SK-N-SH treated with all-trans-retinoic acid at 6 μM for 48 hours (cell line): ENCODE measurements around the gene AMH.
"Not testable (repeated sequence)": the region's sequence is repeated elsewhere in the genome, so short reads cannot be mapped to it uniquely, and the experiment has no call there.

ENCODE experiments used
- ATAC-seq: fragments of 200-7000 bp; cut with Tn5 transposase; 3 replicates; pipeline ENCODE4 v1.9.1; 2020; ENCODE audit warnings: mild to moderate bottlenecking, moderate library complexity
- BACH2 ChIP-seq: fragments of 250-450 bp; sonication (Bioruptor Pico); IDR thresholded peaks from 2 replicates; pipeline ENCODE4 v1.9.0; 2021; ENCODE audit warnings: mild to moderate bottlenecking, borderline replicate concordance
- ESRRG ChIP-seq: fragments of 250-450 bp; sonication (Bioruptor Pico); IDR thresholded peaks from 2 replicates; pipeline ENCODE4 v1.6.1; 2021; ENCODE audit warnings: mild to moderate bottlenecking
- GLIS3 ChIP-seq: fragments of 250-450 bp; sonication (Bioruptor Pico); IDR thresholded peaks from 2 replicates; pipeline ENCODE4 v1.5.0; 2020; ENCODE audit warnings: mild to moderate bottlenecking, moderate library complexity
- ISL1 ChIP-seq: fragments of 250-450 bp; sonication (Bioruptor Pico); IDR thresholded peaks from 2 replicates; pipeline ENCODE4 v2.1.2; 2022; ENCODE audit warnings: mild to moderate bottlenecking, moderate library complexity
- PATZ1 ChIP-seq: fragments of 250-450 bp; sonication (Bioruptor Pico); IDR thresholded peaks from 2 replicates; pipeline ENCODE4 v1.8.0; 2020; ENCODE audit warnings: mild to moderate bottlenecking, moderate library complexity, borderline replicate concordance
- PPARA ChIP-seq: fragments of 250-450 bp; sonication (Bioruptor Pico); IDR thresholded peaks from 2 replicates; pipeline ENCODE4 v1.5.0; 2020; ENCODE audit warnings: mild to moderate bottlenecking, borderline replicate concordance
- RARB ChIP-seq: fragments of 250-450 bp; sonication (Bioruptor Pico); IDR thresholded peaks from 2 replicates; pipeline ENCODE4 v1.8.0; 2021; ENCODE audit warnings: mild to moderate bottlenecking, moderate library complexity
- SNAI2 ChIP-seq: fragments of 250-450 bp; sonication (Bioruptor Pico); IDR thresholded peaks from 2 replicates; pipeline ENCODE4 v1.5.0; 2020; ENCODE audit warnings: mild to moderate bottlenecking, moderate library complexity
- TCF4 ChIP-seq: fragments of 250-450 bp; sonication (Bioruptor Pico); IDR thresholded peaks from 2 replicates; pipeline ENCODE4 v1.8.0; 2021; ENCODE audit warnings: mild to moderate bottlenecking, moderate library complexity, borderline replicate concordance
- TOX ChIP-seq: fragments of 250-450 bp; sonication (Bioruptor Pico); IDR thresholded peaks from 2 replicates; pipeline ENCODE4 v1.8.0; 2021; ENCODE audit warnings: mild to moderate bottlenecking, moderate library complexity, borderline replicate concordance
- ZC3H10 ChIP-seq: fragments of 250-450 bp; sonication (Bioruptor Pico); IDR thresholded peaks from 2 replicates; pipeline ENCODE4 v1.5.1; 2021; ENCODE audit warnings: mild to moderate bottlenecking, moderate library complexity
- ZFP30 ChIP-seq: fragments of 450-650 bp; formaldehyde crosslinking; IDR thresholded peaks from 2 replicates; pipeline ENCODE4 v1.5.0; 2022; ENCODE audit warnings: mild to moderate bottlenecking, moderate library complexity
- ZNF565 ChIP-seq: fragments of 450-650 bp; formaldehyde crosslinking; conservative IDR thresholded peaks from 2 replicates; pipeline ENCODE4 v1.5.0; 2020; ENCODE audit warnings: low read depth, mild to moderate bottlenecking, moderate library complexity
- ZNF70 ChIP-seq: fragments of 450-650 bp; formaldehyde crosslinking; IDR thresholded peaks from 2 replicates; pipeline ENCODE4 v1.5.0; 2020; ENCODE audit warnings: mild to moderate bottlenecking, moderate library complexity
- ZNF8 ChIP-seq: fragments of 450-650 bp; formaldehyde crosslinking; IDR thresholded peaks from 2 replicates; pipeline ENCODE4 v1.5.0; 2020; ENCODE audit warnings: mild to moderate bottlenecking, moderate library complexity
- TF ChIP-seq, protein P1 (sequence below): fragments of 250-450 bp; sonication (Bioruptor Pico); IDR thresholded peaks from 2 replicates; pipeline ENCODE4 v1.5.1; 2020; ENCODE audit warnings: low read depth, mild to moderate bottlenecking, moderate library complexity
- TF ChIP-seq, protein P2 (sequence below): fragments of 250-450 bp; sonication (Bioruptor Pico); IDR thresholded peaks from 2 replicates; pipeline ENCODE4 v1.8.0; 2021; ENCODE audit warnings: low read depth, mild to moderate bottlenecking, moderate library complexity, borderline replicate concordance
- TF ChIP-seq, protein P3 (sequence below): fragments of 250-450 bp; sonication (Bioruptor Pico); IDR thresholded peaks from 2 replicates; pipeline ENCODE4 v1.5.1; 2021; ENCODE audit warnings: mild to moderate bottlenecking, moderate library complexity

Gene AMH

DNA sequence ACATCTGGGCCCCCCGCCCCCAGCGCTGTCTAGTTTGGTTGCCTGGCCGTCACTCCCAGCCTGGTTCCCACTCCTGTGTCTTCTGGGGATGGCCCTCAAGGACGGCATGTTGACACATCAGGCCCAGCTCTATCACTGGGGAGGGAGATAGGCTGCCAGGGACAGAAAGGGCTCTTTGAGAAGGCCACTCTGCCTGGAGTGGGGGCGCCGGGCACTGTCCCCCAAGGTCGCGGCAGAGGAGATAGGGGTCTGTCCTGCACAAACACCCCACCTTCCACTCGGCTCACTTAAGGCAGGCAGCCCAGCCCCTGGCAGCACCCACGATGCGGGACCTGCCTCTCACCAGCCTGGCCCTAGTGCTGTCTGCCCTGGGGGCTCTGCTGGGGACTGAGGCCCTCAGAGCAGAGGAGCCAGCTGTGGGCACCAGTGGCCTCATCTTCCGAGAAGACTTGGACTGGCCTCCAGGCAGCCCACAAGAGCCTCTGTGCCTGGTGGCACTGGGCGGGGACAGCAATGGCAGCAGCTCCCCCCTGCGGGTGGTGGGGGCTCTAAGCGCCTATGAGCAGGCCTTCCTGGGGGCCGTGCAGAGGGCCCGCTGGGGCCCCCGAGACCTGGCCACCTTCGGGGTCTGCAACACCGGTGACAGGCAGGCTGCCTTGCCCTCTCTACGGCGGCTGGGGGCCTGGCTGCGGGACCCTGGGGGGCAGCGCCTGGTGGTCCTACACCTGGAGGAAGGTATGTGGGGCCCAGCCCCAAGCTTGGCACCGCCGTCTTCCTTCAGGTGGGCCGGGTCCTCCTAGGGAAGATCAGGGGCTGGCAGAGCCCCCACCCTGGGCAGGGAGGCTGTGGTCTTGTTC, at the start of gene AMH:
AMH (plus strand) TSS at position 314 of the 857 bp plus-strand sequence; CDS start at position 324, 10 bp downstream.
- TF ChIP-seq TOX (CRISPR knock-in tag) (no peak), PATZ1 (CRISPR knock-in tag) (no peak), SNAI2 (CRISPR knock-in tag) (no peak), ZNF565 (no peak), ZFP30 (no peak), ESRRG (CRISPR knock-in tag) (no peak), PPARA (CRISPR knock-in tag) (no peak), ZC3H10 (CRISPR knock-in tag) (no peak), ISL1 (no peak), ZNF8 (CRISPR knock-in tag) (no peak), ZNF70 (CRISPR knock-in tag) (no peak), BACH2 (CRISPR knock-in tag) (no peak), RARB (CRISPR knock-in tag) (no peak), TCF4 (CRISPR knock-in tag) (no peak)
- TF ChIP-seq, protein P1, sequence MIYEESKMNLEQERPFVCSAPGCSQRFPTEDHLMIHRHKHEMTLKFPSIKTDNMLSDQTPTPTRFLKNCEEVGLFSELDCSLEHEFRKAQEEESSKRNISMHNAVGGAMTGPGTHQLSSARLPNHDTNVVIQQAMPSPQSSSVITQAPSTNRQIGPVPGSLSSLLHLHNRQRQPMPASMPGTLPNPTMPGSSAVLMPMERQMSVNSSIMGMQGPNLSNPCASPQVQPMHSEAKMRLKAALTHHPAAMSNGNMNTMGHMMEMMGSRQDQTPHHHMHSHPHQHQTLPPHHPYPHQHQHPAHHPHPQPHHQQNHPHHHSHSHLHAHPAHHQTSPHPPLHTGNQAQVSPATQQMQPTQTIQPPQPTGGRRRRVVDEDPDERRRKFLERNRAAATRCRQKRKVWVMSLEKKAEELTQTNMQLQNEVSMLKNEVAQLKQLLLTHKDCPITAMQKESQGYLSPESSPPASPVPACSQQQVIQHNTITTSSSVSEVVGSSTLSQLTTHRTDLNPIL (CRISPR knock-in tag): no peak
- TF ChIP-seq, protein P2, sequence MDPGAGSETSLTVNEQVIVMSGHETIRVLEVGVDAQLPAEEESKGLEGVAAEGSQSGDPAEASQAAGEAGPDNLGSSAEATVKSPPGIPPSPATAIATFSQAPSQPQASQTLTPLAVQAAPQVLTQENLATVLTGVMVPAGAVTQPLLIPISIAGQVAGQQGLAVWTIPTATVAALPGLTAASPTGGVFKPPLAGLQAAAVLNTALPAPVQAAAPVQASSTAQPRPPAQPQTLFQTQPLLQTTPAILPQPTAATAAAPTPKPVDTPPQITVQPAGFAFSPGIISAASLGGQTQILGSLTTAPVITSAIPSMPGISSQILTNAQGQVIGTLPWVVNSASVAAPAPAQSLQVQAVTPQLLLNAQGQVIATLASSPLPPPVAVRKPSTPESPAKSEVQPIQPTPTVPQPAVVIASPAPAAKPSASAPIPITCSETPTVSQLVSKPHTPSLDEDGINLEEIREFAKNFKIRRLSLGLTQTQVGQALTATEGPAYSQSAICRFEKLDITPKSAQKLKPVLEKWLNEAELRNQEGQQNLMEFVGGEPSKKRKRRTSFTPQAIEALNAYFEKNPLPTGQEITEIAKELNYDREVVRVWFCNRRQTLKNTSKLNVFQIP (CRISPR knock-in tag): no peak
- TF ChIP-seq, protein P3, sequence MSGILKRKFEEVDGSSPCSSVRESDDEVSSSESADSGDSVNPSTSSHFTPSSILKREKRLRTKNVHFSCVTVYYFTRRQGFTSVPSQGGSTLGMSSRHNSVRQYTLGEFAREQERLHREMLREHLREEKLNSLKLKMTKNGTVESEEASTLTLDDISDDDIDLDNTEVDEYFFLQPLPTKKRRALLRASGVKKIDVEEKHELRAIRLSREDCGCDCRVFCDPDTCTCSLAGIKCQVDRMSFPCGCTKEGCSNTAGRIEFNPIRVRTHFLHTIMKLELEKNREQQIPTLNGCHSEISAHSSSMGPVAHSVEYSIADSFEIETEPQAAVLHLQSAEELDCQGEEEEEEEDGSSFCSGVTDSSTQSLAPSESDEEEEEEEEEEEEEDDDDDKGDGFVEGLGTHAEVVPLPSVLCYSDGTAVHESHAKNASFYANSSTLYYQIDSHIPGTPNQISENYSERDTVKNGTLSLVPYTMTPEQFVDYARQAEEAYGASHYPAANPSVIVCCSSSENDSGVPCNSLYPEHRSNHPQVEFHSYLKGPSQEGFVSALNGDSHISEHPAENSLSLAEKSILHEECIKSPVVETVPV (CRISPR knock-in tag): no peak
- TF ChIP-seq, all 23 proteins: peak for 0
- no peak; the same call in 2 of the 3 replicates for ATAC-seq

- TF ChIP-seq GLIS3 (CRISPR knock-in tag) (no peak), ESRRG (CRISPR knock-in tag) (no peak), TOX (CRISPR knock-in tag) (no peak), ZNF565 (no peak), SNAI2 (CRISPR knock-in tag) (no peak), ZNF70 (CRISPR knock-in tag) (no peak), BACH2 (CRISPR knock-in tag) (no peak), ZNF8 (CRISPR knock-in tag) (no peak), PATZ1 (CRISPR knock-in tag) (no peak), RARB (CRISPR knock-in tag) (no peak)
- no peak for ATAC-seq
These were observed 49.1 kb upstream of the AMH start for GRCh38 chr19:2199861-2200623.

GRCh38 chr19:2200624-2201294, 48.4 kb upstream of the AMH start:
- ATAC-seq: not testable (repeated sequence)
